ENCODE results near the gene ZNF587B.
"Not testable (repeated sequence)": the region's sequence is repeated elsewhere in the genome, so short reads cannot be mapped to it uniquely, and the experiment has no call there.

GRCh38 chr19:57851812-57852603 lies 21.9 kb downstream of the ZNF587B start:
- TF ChIP-seq EGR1 (IDR thresholded peaks at IDR 0.05; ENCODE audit: low read depth); CTCF (IDR thresholded peaks at IDR 0.05 in 2 of 3, conservative IDR thresholded peaks at IDR 0.05 in 1 of 3; ENCODE audit: borderline replicate concordance in 1 of 3, insufficient read depth in 1 of 3, low read depth in 2 of 3, low read length in 2 of 3); POLR2AphosphoS5 (IDR thresholded peaks at IDR 0.05; ENCODE audit: low read depth, low read length): not testable (repeated sequence)
